ENCODE measurements around the gene FSTL5. TPM values are rescaled to one million over a fixed set of nuclear protein-coding genes. Genes with fewer than 3 reads are reported as not detected.

FSTL5 gene
- total RNA-seq, 1 experiment from 2014 or later, result 0.55 TPM

DNA sequence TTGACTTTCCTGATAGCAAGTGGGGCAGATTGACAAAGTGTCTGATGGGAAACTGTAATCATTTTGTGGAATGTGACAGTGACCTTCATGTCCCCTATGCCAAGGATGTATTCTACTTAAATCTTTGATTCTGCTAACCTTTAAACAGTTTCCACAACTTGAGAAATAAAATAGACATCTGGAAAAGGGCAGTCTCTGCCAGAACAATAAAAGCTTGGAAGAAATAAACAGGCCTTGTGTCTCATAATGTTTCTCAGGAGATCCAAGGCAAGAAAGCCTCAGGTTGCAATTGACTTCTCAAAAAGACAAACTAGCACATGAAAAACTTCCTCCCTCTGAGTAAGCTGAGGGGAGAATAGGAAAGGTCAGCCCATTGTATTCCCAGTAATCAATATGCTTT, 174.9 kb downstream of the FSTL5 start:
- ChIA-PET CTCF (no interaction called here), POLR2A (no interaction called here)
- Mint-ChIP-seq H3K27me3 (ENCODE audit: low read depth) (no peaks in the 10 kb centered on the region), H3K36me3 (peaks cover 3% of the 10 kb centered on the region; the same call in 1 of the 2 replicates), H3K4me1 (peaks cover 35% of the 10 kb centered on the region), H3K9me3 (0 out of 2 replicates have a peak, but pooled peaks cover 3% of the 10 kb centered on the region), H3K4me3 (no peak overlapping the region), H3K27ac (peak overlapping the region; percentile 79; the same call in 1 of the 2 replicates)
- no peak for TF ChIP-seq CREB1 (CRISPR knock-in tag; IDR thresholded peaks at IDR 0.05)
- TF ChIP-seq, protein P1, sequence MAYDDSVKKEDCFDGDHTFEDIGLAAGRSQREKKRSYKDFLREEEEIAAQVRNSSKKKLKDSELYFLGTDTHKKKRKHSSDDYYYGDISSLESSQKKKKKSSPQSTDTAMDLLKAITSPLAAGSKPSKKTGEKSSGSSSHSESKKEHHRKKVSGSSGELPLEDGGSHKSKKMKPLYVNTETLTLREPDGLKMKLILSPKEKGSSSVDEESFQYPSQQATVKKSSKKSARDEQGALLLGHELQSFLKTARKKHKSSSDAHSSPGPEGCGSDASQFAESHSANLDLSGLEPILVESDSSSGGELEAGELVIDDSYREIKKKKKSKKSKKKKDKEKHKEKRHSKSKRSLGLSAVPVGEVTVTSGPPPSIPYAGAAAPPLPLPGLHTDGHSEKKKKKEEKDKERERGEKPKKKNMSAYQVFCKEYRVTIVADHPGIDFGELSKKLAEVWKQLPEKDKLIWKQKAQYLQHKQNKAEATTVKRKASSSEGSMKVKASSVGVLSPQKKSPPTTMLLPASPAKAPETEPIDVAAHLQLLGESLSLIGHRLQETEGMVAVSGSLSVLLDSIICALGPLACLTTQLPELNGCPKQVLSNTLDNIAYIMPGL (CRISPR knock-in tag; IDR thresholded peaks at IDR 0.05), result no peak
- no peak for TF ChIP-seq NFE2L1 (CRISPR knock-in tag; IDR thresholded peaks at IDR 0.05)
- no peak for TF ChIP-seq RORB (CRISPR knock-in tag; IDR thresholded peaks at IDR 0.05)
- TF ChIP-seq, protein P2, sequence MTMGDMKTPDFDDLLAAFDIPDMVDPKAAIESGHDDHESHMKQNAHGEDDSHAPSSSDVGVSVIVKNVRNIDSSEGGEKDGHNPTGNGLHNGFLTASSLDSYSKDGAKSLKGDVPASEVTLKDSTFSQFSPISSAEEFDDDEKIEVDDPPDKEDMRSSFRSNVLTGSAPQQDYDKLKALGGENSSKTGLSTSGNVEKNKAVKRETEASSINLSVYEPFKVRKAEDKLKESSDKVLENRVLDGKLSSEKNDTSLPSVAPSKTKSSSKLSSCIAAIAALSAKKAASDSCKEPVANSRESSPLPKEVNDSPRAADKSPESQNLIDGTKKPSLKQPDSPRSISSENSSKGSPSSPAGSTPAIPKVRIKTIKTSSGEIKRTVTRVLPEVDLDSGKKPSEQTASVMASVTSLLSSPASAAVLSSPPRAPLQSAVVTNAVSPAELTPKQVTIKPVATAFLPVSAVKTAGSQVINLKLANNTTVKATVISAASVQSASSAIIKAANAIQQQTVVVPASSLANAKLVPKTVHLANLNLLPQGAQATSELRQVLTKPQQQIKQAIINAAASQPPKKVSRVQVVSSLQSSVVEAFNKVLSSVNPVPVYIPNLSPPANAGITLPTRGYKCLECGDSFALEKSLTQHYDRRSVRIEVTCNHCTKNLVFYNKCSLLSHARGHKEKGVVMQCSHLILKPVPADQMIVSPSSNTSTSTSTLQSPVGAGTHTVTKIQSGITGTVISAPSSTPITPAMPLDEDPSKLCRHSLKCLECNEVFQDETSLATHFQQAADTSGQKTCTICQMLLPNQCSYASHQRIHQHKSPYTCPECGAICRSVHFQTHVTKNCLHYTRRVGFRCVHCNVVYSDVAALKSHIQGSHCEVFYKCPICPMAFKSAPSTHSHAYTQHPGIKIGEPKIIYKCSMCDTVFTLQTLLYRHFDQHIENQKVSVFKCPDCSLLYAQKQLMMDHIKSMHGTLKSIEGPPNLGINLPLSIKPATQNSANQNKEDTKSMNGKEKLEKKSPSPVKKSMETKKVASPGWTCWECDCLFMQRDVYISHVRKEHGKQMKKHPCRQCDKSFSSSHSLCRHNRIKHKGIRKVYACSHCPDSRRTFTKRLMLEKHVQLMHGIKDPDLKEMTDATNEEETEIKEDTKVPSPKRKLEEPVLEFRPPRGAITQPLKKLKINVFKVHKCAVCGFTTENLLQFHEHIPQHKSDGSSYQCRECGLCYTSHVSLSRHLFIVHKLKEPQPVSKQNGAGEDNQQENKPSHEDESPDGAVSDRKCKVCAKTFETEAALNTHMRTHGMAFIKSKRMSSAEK (CRISPR knock-in tag; IDR thresholded peaks at IDR 0.05; ENCODE audit: borderline replicate concordance), result no peak
- TF ChIP-seq HMGA2 (CRISPR knock-in tag; IDR thresholded peaks at IDR 0.05), result no peak
- TF ChIP-seq, protein P3, sequence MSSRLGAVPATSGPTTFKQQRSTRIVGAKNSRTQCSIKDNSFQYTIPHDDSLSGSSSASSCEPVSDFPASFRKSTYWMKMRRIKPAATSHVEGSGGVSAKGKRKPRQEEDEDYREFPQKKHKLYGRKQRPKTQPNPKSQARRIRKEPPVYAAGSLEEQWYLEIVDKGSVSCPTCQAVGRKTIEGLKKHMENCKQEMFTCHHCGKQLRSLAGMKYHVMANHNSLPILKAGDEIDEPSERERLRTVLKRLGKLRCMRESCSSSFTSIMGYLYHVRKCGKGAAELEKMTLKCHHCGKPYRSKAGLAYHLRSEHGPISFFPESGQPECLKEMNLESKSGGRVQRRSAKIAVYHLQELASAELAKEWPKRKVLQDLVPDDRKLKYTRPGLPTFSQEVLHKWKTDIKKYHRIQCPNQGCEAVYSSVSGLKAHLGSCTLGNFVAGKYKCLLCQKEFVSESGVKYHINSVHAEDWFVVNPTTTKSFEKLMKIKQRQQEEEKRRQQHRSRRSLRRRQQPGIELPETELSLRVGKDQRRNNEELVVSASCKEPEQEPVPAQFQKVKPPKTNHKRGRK (CRISPR knock-in tag; IDR thresholded peaks at IDR 0.05; ENCODE audit: borderline replicate concordance), result no peak
- TF ChIP-seq PRRX2 (CRISPR knock-in tag; IDR thresholded peaks at IDR 0.05), result no peak
- TF ChIP-seq FOXK1 (CRISPR knock-in tag; IDR thresholded peaks at IDR 0.05), result no peak
- TF ChIP-seq, protein P4, sequence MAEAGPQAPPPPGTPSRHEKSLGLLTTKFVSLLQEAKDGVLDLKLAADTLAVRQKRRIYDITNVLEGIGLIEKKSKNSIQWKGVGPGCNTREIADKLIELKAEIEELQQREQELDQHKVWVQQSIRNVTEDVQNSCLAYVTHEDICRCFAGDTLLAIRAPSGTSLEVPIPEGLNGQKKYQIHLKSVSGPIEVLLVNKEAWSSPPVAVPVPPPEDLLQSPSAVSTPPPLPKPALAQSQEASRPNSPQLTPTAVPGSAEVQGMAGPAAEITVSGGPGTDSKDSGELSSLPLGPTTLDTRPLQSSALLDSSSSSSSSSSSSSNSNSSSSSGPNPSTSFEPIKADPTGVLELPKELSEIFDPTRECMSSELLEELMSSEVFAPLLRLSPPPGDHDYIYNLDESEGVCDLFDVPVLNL (CRISPR knock-in tag; IDR thresholded peaks at IDR 0.05; ENCODE audit: borderline replicate concordance, low read depth), result no peak
- TF ChIP-seq, protein P5, sequence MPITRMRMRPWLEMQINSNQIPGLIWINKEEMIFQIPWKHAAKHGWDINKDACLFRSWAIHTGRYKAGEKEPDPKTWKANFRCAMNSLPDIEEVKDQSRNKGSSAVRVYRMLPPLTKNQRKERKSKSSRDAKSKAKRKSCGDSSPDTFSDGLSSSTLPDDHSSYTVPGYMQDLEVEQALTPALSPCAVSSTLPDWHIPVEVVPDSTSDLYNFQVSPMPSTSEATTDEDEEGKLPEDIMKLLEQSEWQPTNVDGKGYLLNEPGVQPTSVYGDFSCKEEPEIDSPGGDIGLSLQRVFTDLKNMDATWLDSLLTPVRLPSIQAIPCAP (CRISPR knock-in tag; IDR thresholded peaks at IDR 0.05), result no peak
- no peak for TF ChIP-seq ZNF423 (CRISPR knock-in tag; IDR thresholded peaks at IDR 0.05)
- no peak for TF ChIP-seq GTF2I (CRISPR knock-in tag; conservative IDR thresholded peaks at IDR 0.05)
- no peak for TF ChIP-seq CBFB (CRISPR knock-in tag; IDR thresholded peaks at IDR 0.05; ENCODE audit: low read depth)
- no peak for TF ChIP-seq TP53 (CRISPR knock-in tag; IDR thresholded peaks at IDR 0.05)
- TF ChIP-seq, protein P6, sequence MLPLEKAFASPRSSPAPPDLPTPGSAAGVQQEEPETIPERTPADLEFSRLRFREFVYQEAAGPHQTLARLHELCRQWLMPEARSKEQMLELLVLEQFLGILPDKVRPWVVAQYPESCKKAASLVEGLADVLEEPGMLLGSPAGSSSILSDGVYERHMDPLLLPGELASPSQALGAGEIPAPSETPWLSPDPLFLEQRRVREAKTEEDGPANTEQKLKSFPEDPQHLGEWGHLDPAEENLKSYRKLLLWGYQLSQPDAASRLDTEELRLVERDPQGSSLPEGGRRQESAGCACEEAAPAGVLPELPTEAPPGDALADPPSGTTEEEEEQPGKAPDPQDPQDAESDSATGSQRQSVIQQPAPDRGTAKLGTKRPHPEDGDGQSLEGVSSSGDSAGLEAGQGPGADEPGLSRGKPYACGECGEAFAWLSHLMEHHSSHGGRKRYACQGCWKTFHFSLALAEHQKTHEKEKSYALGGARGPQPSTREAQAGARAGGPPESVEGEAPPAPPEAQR (CRISPR knock-in tag; IDR thresholded peaks at IDR 0.05), result no peak
- no peak for ATAC-seq
- no peak for DNase-seq (ENCODE audit: low spot score)
